NAMALWA (cell line): ENCODE data around the gene ABCE1.

ENCODE experiments used
- DNase-seq: peaks from one replicate; pipeline ENCODE4 v3.0.0-alpha.2; 2015; ENCODE audit warnings: low spot score

ABCE1 gene

DNA sequence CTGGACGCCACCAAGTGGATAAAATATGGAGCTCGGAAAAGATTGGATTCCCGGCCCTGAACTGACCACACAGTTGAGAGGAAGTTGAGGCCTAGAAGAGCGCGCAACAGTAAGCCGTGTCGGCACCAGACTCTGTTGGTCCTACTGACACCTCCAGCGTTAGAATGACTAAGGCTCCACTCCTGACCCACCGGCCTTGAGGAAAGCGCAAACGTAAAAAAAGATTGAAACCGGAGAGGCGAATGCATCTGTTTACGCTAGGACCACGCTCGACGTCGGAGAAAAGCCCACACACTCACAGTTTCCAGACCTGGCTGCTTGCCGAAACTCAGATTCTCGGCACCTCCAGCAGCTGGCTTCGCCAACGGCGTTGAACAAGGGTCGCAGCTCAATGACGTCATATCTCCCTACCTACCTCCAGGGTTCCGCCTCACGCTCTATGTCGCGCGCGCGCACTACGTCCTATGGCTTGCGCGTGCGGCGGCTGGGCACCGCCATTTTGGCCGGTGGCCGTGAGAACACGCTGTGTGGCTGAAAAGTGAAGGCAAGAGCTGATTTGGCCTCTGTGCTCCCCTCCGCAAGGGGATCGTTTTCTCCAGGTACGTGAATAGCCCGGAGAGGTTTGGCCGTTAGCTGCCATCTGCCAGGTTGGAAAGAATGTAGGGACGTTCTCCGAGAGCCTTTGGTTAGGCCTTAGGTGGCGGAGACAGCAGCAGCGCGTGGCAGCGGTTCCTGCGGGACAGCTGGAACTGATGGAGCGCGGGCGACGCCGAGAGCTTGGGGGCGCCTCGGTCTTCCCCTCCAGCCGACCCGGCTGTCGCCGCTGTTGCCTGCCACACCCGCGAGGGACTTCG is at the start of gene ABCE1, which contains the start of gene ANAPC10:
ABCE1 (plus strand) TSS at position 491 of the 854 bp plus-strand sequence. CDS start 6,102 bp downstream, outside the sequence.
ANAPC10 (minus strand) TSS at position 376 of the 854 bp plus-strand sequence. CDS start 2,097 bp downstream, outside the sequence.
- peak; percentile 99 for DNase-seq

DNA sequence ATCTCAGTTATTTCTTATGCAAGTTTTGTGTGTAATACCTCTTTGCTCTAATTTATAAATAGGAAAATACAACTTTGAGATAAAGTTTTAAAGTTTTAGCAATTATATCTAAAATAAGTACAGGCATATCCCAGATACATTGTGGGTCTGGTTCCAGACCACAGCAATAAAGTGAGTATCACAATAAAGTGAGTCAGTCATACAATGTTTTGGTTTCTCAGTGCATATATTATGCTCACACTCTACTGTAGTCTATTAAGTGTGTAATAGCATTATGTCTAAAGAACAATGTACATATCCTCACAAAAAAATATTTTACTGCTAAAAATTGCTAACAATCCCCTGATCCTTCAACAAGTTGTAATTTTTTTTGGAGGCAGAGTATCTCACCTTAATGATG is 49.3 kb upstream of the ABCE1 start:
- no peak for DNase-seq

DNA sequence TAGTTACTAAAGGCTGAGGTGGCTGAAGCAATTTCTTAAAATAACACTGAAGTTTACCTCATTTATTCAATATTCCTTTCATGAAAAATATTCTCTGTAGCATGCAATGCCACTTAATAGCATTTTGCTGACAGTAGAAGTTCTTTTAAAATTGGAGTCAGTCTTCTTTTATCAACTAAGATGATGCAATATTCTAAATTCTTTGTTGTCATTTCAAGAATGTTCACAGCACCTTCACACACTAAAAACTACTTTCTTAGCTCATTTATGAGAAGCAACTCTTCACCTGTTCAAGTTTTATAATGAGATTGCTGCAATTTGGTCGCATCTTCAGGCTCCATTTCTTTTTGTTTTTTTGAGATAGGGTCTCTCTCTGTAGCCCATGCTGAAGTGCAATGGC is 48.9 kb upstream of the ABCE1 start:
- no peak for DNase-seq

DNA sequence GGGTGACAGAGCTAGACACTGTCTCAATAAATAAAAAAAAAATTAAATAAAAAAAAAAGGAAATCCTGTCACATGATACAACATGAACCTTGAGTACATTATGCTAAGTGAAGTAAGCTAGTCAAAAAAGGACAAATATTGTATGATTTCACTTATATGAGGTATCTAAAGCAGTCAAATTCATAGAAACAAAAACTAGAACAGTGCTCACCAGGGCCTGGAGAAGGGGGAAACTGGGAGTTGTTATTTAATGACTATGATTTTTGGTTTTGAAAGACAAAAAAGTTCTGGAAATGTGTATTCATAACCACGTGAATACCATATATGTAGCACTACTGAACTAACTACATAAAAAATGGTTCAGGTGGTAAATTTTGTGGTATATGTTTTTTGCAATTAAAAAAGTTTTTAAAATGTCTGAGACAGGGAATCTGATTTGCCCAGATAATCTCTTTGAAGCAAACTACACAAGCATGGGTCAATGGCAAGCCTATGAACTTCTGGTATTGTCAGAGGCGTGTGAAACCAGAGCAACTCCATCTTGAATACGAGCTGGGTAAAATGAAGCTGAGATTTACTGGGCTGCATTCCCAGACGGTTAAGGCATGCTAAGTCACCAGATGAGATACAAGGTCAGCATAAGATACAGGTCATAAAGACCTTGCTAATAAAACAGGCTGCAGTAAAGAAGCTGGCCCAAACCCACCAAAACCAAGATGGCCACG is 42.4 kb upstream of the ABCE1 start:
- no peak for DNase-seq

DNA sequence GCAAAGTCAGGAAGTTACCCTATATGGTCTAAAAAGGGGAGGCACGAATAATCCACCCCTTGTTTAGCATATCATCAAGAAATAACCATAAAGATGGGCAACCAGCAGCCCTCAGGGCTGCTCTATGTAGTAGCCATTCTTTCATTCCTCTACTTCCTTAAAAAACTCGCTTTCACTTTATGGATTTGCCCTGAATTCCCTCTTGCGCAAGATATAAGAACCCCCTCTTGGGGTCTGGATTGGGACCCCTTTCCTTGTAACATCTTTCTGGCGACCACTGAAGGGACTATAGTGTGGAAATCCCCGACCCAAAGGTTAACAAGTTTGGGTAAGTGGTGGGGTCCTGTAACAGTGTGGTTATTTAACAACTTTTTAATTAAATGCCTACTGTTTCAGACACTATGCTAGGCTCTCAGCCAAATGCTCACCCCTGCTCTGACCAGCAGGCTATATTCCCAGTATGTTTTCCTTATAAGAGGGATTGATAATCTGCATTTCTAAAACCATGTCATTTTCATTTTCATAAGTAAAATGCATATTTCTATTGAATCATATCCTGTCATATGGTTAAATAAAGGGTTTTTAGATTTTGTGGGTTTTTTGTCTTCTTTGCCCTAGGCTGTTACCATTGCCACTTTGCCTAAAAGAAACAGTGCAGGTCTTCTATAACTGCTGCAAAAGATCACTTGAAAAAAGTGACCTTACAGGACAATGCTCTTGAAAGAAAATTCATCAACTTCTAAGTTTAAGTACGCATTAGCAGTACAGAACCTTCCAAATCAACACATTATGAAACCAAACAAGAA is 41.6 kb upstream of the ABCE1 start:
- DNase-seq = no peak

DNA sequence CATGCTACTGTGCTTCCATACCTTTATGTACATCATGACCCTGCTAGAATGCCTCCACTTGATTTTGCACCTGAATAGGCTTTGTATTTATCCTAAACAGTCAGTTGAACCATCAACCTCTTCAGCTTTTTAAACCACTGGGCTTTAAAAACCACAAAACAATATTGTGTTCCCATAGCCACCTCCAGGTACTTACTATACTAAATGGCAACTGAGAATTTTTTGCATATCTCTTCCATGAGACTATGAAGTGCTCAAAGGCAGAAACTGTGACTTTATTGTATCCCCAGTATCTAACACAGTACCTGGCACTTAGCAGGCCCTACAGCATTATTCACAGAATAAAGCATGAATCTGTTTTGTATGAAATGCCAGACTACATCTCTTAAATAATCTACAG is 39.9 kb upstream of the ABCE1 start:
- no peak for DNase-seq

DNA sequence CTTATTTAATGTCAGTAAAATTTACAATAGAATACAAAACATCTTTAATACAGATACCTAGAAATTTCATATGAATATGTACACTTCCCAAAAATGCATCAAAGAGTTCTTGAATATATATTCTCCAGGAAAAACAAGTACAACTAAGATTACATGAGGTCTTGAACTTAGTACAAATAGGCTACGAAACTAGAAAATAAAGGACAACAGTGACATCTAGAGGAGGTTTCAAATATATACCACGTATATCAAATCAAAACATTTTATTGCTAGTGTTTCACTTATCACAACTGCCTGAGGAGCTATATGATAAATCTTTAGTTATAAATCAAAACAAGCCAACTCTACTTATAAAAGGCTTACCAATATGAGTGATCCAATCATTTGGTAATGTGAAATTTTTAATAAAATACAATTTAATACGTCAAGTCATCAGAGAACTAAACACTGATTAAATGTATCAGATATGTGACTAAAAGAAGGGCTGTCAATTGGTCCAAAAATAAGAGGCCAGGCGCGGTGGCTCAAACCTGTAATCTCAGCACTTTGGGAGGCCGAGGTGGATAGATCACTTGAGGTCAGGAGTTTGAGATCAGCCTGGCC is 36.7 kb upstream of the ABCE1 start:
- DNase-seq = peak; percentile 73

DNA sequence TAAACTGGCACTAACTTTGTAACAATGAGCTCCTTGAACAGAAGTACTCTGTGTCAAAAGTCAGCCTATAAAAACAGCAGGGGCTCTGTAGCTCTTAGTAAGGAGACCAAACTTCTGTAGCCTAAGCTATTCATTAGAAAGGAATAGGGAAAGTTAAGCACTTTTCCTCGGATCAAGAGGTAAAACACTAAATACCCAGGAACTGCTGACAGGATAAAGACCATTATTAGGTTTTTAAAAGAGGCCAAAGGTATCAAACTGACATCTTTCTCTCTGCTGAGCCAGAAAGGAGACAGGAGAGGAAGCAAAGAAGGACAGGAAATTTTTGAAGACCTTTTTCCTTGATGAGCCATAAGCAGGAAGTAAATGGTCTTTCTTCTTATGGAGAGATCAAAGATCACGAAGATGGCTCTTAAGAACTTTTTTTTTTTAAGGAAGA is 32.0 kb upstream of the ABCE1 start:
- no peak for DNase-seq

DNA sequence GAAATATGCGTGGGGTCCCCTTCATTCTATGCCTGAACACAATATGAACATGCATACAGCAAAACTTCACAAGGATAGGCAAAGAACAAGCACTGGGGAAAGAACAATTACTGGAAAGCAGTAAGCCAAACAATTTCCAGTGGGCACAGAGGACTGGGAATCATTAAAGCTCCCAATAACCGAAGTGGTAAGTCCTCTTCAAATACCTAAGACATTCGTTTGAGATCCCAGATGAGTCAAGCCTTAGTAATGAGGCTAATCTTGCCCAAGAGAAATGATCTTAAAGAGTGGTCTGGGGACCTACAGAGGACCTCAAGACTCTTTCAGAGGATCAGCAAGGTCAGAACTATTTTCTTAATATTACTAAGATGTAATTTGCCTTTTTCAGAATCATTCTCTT is 28.8 kb upstream of the ABCE1 start:
- DNase-seq = no peak

DNA sequence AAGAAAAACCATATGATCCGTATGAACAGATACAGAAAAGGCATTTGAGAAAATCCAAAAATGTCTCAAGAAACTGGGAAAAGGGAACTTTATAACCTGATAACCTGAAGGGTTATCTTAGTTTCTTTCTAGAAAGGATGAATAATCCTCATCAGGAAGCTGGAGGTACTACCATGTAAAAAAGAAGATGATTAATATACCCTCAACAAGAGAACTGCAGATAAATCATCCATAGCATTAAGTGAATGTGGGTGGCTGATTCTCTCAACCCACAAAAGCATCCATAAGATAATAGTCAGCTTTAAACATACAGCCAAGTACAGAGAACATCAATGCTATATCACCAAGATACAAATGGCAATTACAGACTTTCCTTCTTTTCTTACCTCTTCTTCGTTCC is 26.6 kb upstream of the ABCE1 start:
- DNase-seq = no peak

DNA sequence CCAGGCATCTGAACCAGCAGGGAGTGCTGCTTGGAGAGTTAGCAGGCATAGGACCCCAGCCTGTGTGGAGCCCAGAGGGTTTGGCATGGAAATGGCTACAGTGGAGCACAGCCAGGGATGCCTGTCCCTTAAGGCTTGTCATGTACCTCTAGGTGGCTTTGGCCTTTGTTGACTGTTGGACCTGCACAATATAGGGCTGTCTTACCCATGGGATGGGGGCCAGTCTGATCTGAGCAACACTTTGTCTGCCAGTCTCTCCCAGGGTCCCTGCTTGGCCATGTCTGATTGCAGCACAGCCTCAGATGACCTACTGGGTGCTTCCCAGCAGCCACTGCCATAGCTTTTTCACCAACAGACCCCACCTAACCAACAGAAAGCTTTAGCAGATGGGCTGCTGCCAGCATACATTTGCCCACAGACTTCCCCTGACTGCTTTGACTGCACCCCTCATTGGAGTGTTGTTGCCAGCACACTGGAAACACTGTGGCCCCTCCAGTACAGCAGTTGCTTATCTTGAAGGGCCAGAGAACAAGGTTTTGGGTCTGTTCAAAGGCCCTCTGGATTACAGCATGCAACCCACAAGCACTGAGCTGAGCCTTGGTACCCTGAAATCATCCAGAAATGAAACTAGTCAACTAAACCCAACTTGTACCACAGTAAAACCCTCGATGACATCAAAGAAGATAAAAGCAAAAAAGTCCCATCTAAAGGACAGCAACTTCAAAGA is 22.2 kb upstream of the ABCE1 start:
- DNase-seq = no peak

DNA sequence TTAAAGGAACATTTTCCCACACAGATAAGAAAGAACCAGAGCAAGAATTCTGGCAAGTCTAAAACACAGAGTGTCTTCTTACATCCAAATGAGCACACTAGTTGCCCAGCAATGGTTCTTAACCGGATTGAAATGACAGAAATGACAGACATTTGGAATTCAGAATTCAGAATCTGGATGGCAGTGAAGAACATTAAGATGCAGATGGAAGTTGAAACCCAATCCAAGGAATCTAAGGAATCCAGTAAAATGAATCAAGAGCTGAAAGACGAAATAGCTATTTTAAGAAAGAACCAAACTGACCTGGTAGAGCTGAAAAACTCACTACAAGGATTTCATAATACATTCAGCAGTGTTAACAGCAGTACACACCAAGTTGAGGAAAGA is 21.6 kb upstream of the ABCE1 start:
- DNase-seq = no peak

DNA sequence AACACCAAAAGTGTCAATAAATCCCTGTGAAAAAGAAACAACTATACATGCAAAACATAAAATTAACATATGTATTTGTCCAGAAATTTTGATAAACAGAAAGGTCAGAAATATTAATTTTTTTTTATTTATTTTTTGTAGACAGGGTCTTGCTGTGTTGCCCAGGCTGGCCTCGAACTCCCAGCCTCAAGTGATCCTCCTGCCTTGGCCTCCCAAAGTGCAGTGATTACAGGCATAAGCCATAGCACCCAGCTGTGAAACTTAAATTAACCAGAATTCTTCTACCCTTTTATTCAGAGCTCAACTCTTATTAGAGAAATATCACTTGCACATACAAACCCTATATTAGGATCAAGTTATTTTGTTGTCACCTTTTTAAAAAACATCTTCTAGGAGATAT is 16.4 kb upstream of the ABCE1 start:
- DNase-seq = no peak

DNA sequence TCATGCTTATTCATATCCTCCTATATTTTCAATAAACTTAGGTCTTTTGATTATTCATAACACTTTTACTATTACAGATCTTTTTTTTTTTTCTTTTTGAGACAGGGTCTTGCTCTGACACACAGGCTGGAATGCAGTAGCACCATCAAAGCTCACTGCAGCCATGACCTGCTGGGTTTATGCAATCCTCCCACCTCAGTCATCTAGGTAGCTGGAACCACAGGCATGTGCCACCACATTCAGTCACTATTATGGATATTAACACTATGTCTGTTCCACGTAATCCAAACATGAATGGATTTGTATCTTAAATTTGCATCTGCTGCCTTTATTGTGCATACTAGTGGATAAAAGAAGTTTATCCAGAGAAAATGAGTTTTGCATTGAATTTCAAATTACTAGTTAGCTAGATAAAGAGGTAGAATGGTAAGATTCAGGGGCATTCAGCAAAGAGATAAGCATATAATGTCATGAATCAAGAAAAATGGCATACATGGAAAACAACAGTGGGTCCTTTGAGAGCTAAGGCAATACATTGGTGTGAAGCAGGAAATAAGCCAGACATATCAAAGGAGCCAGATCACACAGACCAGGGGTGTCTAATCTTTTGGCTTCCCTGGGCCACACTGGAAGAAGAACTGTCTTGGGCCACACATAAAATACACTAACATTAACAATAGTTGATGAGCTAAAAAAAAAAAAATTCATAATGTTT is 14.1 kb upstream of the ABCE1 start:
- DNase-seq = no peak

DNA sequence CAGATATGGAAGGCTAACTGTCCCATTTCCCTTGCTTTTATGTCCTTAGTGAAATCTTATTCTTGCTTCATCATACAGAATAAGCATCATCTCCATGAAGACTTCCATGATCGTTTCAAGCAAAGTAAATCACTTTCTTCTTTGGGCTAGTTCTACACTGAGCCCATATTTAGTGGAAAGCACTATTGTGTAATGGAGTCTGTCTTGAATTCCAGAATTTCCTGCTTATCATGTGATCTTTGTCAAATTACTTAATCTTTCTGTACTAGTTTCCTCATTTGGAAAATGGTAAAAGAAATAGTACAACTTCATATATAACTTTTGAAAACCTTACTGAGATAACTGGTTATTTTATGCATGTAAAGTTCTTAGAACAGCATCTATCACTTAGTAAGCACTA is 7.7 kb upstream of the ABCE1 start:
- DNase-seq = no peak

DNA sequence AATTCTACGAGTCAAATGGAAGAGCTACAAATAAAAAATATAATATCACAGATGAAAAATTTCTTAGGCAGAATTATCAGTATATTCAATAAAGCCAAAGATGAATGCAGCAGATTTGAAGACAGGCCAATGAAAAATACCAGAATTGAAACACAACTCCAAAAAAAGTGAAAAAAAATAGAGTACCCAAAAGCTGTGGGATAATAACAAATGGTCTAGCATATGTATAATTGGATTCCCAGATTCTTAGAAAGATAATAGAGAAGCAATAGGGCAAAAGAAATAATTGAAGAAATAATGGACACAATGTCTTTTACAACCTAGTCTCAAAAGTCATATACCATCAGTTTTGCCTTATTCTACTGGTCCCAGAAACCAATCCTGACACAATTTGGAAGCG is 4.5 kb upstream of the ABCE1 start:
- DNase-seq = no peak

DNA sequence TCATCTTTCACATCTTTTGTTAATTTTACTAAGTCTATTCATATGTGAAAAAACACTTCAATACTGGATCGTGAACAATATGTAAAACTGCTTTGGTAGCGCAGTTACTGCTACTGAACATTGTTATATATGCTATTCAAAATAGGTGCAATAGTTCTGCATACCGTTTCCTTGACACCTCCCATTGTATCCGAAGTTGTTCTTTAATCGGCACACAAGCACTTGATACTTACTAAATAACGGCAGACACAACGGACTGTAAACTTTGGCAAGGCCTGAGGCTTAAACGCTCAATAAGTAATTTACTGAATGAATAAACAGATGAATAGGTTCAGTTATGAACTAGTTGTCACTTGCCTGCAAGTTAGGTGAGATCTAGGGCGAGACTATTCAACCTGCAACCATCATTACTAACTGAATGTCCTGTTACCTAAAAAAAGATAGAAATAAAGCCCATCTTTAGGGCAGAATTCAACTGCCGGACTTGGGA is 735 bp upstream of the ABCE1 start:
- DNase-seq = no peak

DNA sequence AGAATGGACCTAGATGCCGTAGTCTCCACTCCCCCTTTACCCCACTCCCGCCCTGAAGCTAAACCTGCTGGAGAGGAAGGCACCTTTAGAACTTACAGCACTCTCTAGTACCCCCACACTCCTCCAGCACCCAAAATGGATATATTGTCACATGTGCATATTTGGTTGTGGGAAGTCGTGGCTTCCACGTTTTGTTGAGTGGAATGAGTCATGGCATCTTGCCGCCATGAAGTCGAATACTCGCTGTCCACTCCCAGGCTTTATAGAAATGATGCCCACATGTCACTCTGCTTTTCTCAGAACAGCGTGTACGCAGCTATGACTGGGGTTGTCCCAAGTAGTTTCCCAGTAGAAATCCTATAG is 545 bp downstream of the ABCE1 start:
- DNase-seq = peak; percentile 65

DNA sequence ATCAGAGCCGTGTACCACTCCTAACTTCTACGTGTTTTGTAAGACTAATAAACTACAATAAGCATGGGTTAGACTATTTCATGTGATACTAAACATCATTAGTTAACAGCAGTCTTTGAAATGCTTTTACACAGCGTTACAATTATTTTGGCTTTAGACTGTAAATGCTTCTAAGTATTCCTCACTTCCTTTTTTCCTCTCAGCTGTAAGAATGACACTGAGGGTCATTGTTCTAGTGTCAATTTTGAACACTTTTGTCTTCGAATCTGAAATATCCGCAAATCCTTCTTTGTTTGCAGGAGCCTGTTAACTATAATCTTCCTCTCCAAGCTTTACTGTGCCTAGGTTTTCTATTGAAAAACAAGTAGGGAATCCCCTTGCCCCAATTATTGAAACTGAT is 1.5 kb downstream of the ABCE1 start:
- DNase-seq = peak; percentile 48

DNA sequence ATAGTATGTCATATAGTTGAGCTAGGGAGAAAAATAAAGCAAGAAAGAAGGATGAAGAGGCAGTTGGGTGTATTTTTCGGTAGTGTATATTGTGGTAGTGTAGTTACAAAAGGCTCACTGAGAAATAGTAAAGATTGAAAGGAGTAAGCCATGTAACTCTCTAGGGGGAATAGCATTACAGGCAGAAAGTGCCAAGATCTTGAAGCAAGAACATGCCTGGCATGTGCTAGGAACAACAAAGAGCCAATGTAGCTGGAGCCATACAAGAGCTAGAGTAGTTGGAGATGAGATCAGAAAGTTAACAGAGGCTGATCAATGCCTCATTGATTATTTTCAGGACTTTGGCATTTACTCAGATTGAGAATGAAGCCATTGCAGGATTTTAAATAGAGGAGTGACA is 3.0 kb downstream of the ABCE1 start:
- DNase-seq = no peak

DNA sequence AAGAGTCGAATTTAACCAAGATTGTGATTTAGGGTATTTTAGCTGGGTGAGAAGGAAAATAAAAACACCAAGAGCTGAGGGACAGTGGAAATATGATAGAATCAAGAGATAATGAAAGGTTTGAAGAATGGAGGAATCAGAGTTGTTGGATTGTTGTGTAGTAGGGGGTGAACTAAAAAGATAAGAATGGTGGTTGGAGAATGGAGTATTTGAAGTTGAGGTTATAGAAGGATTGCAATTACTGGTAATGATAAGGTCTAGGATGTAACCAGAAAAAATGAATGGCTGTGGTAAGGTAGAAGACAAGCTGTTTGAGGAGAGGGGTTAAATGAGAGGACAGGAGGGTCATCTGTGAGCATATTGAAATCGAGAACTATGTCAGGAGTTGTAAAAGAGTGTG is 4.5 kb downstream of the ABCE1 start:
- DNase-seq = no peak
